ENCODE results near the gene DAGLA. TPM values are rescaled to one million over a fixed set of nuclear protein-coding genes. Genes with fewer than 3 reads are reported as not detected.

DAGLA gene
- total RNA-seq, 1 experiment from 2014 or later, result 3.3 TPM

DNA sequence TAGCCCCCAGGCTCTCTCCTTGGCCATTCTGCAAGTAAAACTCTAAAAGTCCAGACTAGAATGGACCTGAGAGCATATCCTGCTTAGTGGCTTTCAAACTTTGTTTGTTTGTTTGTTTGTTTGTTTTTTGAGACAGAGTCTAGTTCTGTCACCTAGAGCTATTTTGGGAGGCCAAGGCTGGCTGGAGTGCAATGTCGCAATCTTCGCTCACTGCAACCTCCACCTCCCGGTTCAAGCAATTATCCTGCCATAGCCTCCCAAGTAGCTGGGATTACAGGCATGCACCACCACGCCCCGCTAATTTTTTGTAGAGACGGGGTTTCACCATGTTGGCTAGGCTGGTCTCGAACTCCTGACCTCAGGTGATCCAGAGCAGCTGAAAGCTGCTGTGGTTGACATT lies 28.9 kb downstream of the DAGLA start:
- DNase-seq (ENCODE audit: low read depth), result no peak

DNA sequence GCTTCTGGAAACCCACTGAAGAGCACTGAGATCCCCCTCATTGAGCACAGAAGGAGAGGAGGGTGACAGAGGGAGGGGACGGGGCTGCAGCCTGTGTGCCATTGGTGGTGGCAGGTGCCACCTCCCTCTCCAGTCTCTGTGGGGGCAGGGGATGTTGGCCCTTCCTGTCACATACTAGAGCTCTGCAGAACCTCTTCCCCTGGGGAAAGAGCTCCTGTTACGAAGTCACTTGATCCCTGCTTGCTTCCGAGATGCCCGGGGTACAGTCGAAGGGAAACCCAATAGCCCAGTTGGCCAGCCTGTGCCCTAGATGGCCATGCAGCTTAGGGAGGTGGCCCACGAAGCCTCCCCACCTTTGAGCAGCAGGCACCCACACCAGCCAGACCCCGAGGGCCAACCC lies 29.4 kb downstream of the DAGLA start:
- DNase-seq (ENCODE audit: low read depth), result no peak

DNA sequence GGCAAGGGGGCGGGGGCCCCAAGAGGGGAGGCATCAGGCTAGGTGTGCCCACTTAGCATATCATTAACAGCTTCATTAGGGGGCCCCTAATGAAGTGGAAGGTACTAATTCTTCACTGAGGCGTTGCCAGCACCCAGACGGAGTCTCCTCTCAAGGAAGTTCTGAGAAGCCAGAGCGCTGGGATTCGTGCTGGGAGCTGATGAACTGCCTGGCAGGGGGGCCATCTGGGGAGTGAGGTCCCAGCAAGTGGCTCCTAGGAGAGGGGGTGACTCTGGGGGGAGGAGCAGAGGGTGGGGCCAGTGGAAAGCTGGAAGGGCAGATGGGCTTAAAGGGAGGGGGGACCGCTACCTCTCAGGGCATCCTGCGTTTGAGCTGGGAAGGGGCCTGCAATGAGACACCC lies 29.8 kb downstream of the DAGLA start:
- no peak for DNase-seq (ENCODE audit: low read depth)

DNA sequence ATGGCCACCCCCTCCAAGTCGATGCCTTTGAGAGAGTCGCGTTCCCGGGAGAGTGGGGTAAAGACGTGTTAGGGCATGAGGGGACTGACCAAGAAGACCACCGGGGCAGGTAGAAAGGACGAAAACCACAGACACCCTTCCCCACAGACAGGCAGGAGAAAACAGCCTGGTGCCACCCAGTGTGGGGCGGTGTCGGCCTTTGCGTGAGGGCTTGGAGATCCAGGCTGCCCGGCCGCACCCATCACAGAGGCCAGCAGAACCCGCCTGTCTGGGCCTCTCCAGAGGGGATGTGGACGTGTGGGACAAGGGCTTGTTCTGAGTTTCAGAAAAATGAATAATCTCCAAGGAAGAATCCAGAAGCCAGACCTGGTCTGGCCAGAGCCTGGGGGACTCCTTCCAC lies 30.8 kb downstream of the DAGLA start:
- no peak for DNase-seq (ENCODE audit: low read depth)

DNA sequence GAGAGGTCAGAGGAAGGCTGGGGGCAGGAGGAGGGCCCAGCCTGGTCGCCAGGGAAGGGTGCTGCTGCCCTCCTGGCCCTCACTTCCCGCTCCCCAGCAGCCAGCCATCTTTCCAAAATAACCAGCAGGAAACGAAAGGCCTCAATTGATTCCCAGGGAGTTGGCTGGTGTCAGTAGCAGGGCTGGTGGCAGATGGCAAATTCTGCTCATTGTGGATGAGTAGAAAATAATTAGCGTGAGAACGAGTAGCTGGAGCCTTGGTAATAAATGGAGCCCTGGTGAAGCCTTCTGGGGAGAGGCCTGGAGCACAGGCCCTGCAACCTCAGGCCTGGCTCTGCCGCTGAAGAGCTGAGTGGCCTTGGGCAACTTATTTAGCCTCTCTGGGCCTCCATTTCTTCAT lies 31.3 kb downstream of the DAGLA start:
- no peak for DNase-seq (ENCODE audit: low read depth)

DNA sequence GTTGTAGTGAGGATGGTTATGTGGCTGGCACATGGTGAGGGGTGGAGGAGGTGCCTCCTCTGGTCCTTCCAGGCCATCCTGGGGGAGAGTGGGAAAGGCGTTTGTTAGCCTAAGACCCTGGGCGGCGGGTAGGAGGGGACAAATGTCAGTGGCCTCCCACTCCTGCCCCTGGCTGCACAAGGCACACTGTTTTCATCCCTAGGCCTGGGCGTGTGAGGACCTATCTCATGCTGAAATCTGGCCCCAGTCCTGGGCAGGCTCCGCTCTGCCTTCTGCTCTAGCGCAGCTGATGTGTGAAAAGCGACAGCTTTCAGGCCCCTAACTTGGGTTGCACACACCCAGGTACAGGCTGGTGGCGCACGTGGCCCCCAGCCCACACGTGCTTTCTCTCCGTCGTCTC lies 32.1 kb downstream of the DAGLA start:
- no peak for DNase-seq (ENCODE audit: low read depth)

DNA sequence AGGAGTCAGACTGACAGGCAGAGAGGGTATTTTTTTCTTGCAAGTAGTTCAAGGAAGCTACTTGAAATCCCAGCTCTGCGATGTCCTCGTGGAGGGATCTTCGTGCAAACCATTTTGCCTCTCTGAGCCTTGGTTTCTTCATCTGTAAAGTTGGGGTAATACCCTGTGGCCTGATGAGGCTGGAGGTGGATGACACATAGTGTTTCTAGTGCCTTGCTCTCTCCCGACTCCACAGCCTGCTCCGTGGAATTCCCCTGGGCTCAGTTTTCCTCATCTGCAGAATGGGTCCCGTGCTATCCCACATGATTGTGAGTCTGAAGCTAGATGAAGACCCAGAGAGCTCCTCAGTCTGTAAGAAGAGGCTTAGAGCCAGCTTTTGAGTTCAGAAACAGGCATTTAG lies 32.7 kb downstream of the DAGLA start:
- DNase-seq (ENCODE audit: low read depth), result no peak

DNA sequence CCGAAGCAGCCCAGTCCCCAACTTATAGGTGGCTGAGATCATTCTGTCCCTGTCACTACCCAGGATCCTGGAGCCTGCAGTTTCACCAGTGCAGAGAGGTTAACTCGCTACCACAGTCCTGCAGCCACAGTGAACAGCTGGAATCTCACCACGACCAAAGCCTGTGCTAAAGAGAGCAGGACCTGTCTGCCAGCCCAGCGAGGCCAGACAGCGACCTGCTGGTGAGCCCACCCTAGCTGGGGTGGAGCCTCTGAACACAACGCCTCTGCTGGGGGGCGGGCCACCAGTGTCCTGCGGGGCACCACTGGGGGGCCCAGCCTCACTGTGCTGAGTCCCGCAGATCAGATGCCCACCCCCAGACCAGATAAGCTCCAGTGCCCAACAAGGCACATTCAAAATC lies 33.3 kb downstream of the DAGLA start:
- no peak for DNase-seq (ENCODE audit: low read depth)

DNA sequence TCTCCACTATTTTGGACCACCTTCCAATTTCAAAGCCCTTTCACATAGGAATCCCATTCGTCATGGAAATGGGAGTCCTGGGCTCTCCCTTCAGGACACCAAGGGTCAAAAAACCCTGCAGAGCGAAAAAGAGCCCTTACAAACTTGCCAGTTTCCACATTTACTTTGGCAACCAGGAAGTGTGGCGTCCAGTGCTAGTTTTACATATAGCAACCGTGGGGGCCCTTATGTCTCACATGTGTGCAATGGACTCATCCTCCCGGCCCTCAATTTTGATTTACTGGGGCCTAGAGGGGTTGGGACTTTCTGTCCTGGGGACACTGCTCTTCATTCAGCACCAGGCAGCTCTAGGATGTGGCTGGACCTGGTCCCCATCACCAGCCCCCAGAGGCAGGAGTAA lies 33.7 kb downstream of the DAGLA start:
- DNase-seq (ENCODE audit: low read depth), result no peak

DNA sequence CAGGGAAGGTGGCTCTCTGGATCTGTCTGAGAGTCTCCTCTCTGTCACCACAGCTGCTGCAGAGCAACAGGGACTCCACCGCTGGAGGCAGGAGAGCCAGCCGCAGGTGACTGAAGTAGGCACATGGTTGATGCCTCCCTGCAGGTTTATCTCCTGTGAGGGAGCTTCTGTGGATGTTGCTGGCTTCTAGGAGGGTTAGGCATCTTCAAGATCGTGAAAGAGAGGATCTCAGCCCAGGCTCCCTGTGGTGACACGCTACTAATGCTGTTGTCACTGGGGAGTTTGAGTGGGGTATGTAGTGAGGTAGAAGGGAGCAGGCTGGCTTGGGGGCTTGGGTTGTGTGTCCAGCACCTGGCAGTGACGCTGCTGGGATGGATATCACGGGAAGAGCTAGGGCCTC lies 34.1 kb downstream of the DAGLA start:
- no peak for DNase-seq (ENCODE audit: low read depth)

DNA sequence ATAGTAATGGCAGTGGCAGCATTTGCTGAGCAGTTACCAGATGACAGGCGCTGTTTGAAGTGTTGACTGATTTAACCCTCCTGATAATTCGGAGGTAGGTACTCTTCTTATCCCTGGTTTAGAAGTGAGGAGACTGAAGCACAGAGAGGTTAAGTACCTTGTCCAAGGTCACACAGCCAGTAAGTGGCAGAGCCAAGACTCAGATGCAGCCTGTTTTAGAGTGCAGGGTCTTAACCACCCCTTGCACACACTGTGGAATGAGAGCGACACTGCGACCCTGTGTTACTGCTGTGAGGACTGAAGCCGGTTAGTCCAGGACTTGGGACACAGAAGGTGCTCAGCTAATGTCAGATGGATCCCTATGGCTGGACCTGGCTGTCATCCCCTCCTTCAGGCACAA lies 34.7 kb downstream of the DAGLA start:
- no peak for DNase-seq (ENCODE audit: low read depth)

DNA sequence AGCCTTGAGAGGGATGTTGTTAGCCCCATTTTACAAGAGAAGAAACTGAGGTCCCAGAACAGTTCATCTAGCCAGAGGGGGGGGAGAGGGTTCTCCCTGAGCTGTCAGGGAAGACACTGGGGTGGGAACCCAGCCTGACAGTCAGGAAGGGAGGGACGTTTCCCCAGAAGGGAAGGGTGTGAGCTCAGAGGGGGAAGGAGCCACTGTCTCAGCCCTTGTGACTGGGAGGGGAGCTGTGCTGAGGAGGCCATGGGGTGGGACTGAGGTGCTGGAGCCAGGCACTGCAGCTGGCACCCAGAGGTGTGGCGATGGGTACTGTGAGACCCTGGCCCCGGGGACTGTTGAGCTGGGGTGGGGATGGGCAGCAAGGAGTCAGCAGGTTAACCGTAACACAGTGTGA lies 35.7 kb downstream of the DAGLA start:
- DNase-seq (ENCODE audit: low read depth), result no peak

DNA sequence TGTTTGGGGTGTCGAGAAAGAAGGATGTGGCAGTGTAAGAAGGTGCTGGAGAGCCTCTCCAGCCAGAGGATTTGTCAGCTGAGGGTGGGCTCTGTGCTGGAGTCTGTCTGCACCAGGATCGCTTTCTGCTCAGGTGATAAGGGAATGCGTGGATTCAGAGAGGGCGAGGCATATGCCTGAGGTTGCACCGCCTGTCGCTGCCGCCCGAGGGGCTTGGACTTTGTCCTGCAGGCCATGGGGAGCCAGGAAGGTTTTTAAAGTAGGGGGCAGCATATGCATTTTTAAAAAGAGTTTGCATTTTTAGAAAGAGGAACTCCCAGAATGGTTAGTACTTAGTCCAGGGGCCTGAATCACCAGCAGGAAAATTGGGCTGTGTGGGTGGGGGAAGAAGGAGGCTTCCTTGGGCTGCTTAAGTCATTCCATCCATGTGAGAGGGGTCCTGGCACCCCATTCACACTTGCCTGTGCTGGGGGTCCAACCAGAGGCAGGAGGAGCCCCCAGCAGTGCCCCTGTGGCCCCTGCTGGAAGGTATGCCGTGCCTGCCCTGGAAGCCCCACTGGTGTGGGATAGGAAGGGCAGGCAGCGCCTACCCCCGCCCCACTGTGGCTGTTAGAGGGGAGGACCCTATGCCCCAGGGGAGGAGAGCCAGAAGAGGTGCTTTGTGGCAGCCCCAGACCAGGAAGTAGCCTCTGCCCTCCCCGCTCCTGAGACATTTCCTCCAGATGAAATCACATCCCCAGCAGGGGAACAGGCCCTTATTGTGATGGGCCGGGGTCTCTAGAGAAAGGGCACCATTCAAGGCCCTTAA lies 36.5 kb downstream of the DAGLA start:
- no peak for DNase-seq (ENCODE audit: low read depth)

DNA sequence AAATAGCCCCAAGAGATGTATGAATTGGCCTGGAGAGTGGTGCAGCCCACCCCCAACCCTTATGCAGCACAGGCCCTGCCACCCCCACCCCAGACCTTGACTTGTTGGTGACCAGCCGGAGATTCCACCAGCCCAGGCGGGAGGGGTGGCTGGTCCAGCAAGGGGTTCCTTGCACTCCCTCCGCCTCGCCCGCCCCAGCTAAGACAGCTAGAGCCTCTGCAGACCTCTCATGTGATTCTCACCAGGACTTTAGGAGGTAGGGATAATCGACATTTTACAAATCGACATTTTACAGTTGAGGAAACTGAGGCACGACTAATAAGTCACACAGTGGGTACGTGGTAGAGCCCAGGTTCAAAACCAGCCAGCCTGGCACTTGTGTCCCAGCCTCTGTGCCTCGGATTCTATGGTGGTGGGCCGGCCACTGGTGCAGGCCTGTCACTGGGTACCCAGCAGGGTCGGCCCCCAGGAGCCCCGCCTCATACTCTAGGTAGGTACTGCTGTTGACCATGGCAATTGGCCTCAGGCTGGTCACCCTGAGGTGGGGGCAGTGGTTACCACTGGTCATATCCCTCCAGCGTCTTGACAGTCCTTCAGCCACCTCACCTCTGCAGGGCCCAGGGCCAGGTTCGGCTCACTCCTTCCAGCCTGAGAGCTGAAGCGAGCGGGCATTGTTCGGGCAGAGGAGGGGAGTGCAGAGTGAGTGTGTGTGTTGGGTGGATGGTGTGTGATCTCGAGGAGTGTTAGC lies 37.3 kb downstream of the DAGLA start:
- DNase-seq (ENCODE audit: low read depth), result no peak

DNA sequence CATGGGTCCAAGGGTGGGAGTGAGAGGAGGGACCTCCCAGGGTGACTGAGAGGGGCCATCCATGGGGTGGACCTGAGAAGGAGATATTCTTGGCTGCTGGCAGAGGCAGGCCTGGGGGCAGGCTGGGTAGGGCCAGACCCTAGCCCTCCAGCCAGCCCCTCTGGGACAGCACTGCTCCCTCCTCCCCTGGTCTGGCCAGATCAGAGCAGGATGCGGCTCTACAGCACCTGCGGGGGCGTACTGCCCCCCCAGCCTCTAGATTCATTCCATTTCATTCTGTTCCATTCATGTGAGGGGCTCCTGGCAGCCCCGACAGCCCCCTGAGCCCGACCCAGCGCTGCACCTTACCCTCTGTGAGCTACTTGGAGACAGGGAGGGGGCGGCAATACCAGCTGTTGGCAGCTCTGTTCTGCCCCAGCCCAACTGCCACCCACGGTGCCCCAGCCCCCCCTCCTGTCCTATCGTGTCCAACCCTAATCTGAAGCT lies 37.9 kb downstream of the DAGLA start:
- no peak for DNase-seq (ENCODE audit: low read depth)

DNA sequence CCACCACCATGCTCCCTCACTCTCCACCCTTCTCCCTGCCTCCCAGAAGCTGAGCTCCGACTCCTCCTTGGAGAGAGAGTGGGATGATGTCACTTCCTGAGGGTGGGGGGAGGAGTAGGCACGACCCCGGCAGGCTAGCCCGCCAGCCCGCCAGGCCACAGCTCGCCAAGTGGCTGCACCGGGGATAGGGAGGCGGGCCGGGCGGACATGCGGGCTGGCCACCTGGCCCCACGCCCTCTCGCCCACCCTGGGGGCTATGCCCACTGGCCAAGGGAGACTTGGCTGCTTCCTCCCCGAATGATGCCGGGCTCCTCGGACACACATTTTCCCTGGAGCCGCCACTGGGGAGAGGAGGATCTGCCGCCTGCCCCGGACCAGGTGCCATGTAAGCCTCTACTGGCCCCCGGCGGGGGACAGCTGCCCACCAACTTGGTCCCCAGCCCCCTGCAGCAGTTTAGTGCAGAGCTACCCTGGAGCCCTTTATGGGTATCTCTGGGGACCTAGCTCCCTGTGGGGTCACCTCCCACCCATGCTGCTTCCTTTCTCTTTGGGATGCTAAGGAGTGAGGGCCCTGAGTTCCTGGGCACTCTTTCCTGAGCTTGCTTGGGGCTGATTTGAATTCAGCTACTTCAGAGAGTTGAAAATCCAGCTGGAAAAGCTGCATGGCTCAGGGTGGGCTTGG lies 38.6 kb downstream of the DAGLA start:
- peak; percentile 70 for DNase-seq (ENCODE audit: low read depth)

DNA sequence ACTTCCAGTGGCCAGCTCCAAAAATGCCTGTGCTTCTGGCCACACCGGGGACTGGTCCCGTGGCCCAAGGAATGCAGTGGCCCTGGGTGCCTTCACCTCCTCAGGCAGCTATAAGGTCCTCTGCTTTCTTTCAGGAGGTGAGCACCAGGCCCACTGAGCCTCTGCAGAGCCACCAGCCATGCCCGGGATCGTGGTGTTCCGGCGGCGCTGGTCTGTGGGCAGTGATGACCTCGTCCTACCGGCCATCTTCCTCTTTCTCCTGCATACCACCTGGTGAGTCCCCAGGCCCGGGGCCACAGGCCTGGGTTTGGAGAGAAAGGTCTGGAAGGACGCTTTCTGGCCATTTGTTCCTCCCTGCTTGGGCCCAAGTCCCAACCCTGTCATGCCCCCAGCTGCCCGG lies 39.8 kb downstream of the DAGLA start:
- no peak for DNase-seq (ENCODE audit: low read depth)

DNA sequence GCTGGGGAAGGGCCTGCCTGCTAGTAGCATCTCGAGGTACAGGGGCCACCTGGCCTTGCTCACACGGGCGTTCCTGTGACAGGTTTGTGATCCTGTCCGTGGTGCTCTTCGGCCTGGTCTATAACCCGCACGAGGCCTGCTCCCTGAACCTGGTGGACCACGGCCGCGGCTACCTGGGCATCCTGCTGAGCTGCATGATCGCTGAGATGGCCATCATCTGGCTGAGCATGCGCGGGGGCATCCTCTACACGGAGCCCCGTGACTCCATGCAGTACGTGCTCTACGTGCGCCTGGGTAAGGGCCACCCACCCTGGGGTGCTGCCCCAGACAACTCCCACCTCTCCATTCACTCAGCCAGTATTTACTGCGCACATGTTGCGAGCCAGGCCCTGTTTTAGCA lies 40.4 kb downstream of the DAGLA start:
- no peak for DNase-seq (ENCODE audit: low read depth)

DNA sequence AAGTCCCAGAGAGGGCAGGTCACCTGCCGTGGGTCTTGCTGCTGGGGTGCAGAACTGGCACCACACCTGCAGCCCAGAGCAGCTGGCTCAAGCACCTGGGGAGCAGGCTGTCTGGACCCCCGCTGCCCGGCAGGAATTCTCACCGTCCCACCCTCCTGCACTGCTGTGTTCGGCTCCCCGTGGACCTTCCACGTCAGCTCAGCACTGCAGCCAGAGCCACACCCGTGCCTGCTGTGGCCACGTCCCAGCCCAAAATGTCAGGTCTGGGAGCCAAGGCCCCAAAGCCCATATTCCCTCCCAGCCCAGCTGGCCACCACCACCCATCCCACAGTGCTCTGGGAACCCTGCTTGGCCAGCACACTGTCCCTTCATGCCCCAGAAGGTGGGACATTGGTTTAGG lies 44.2 kb downstream of the DAGLA start:
- DNase-seq (ENCODE audit: low read depth), result no peak

DNA sequence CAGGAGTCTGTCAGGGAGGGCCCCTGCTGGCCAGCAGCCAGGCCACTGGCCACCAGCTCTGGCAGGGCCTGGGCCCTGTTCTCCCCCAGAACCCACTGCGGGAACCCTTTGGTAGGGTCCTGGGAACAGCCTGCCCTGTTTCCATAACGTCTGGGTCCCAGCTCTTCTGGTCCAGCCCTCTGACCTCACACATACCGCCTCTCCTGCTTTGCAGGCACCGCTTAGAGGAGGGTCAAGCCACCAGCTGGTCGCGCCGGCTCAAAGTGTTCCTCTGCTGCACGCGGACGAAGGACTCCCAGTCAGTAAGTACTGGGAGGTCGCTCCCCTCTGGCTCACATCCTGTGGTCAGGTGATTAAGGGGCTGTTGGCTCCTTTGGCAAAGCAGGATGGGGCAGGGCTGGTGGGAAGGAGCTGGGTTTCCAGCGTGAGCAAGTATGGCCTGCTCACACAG lies 45.6 kb downstream of the DAGLA start:
- DNase-seq (ENCODE audit: low read depth), result peak; percentile 68

DNA sequence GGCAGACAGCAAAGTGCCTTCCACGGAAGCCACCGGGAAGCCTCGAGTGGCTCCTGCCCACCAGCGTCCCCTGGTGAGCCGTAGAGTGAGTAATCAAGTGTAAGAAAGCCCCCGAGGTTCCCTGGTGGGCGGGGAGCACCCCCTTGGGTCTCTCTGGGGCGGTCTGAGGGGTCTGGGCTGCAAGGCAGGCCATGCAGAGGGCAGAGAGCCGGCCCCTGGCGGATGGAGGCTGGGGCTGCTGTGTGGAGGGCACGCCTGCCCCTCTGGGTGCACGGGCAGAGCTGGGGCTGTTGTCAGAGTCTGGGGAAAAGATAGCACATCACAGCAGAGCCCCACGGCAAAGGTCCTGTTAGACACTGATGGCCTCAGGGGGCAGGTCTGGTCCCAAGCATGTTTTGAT lies 46.6 kb downstream of the DAGLA start:
- no peak for DNase-seq (ENCODE audit: low read depth)

DNA sequence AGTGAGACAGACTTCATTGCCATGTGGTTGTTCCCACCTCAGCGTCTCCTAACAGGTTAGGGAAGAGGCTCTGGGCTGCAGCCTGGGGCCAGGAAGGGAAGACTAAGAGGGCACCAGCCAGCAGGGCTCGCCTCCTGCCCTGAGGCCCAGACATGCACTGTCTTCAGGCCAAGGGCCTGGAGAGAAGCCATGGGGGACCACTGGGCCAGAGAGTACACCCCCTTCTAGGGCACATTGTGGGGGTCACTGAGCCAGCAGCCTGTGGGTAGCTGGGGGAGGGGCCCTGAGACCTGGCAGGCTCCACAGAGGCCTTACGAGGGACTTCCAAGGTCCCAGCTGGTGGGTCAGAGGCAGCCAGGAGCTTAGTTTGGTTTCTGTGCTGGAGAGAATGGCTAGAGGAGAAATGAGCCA lies 47.2 kb downstream of the DAGLA start:
- DNase-seq (ENCODE audit: low read depth), result no peak
